Activated T-cell treated with anti-CD3 and anti-CD28 coated beads for 1 hour (primary cell): ENCODE data around the gene PRB2.
"Not testable (repeated sequence)": the region's sequence is repeated elsewhere in the genome, so short reads cannot be mapped to it uniquely, and the experiment has no call there.

Source experiments
- DNase-seq: peaks from one replicate; pipeline ENCODE4 v3.0.0-alpha.2; 2020; ENCODE audit warnings: low read depth

PRB2 gene

DNA sequence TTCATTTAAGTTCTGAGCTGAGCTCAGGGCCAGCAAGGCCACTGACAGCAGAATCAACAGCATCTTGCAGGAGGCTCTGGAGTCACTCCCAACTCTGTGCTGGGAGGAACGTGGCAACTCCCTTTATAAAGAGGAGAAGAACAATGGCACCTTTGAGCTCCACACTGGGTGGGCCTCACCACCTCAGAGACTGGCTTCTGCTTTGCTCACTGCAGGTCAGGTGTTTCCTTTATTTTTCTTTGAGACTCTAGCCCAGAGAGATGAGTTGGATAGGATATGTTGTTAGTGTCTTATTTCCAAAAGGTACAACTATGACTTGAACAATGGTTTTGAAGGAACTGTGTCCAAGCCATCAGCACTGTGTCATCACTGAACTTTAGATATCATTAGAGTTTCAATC, at the start of gene PRB2:
TSS of gene PRB2 (minus strand) at position 101 of the 400 bp plus-strand sequence. CDS start at position 63, 38 bp downstream.
- DNase-seq, result not testable (repeated sequence)

DNA sequence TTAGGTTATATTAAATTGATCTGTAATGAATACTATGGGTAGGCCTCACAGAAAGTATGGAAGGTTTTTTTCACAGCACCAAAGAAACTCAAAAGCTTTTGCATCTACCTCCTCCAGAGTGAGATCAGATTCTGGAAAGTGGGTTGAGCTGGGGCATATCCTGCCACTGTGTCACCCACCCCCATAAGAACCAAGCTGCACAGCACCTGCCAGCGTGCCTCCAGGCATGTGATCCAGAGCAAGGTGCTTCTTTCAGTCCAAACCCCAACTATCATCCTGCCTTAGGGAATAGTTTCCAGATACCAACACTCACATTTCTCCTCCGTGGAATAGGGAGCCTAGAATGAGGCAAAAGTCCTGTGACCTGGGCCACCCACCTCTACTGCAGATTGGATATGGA, 42.6 kb upstream of the PRB2 start:
- no peak for DNase-seq

DNA sequence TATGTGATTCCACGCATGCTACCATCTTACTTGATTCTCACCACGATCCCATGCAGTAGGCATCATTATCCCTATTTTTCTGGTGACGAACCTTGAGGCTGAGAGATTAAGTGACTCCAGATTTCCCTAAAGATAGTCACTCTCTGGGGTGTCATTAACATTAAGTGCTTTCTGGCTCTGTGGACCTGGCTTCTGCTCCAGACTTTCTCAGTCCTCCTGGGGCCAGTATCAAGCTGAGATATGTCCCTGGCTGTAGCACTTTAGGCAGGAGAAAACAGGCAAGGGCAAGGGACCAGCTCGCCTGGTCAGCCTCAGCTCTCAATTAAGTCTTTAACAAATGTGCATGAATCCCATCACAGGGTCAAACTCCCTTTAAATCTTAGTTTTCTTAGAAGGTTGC, 38.3 kb upstream of the PRB2 start:
- DNase-seq, result no peak

DNA sequence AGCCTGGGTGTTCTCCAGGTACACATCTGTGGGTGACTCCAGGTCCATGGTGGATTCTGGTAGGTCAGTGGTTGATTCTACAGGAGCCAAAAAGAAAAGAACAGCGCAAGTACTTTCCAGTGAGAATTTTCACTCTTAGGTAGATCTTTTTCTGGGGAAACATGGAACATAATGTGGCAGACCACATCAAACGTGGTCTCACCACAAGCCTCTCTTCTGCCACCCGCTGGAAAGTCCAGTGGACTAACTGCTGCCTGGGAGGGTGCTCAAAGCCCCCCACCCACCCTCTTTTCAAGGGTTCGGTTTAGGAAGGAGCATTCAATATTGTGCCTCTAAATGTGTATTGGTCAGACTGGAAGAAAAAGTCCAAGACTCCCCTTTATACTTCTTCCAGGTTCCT, 36.1 kb upstream of the PRB2 start:
- no peak for DNase-seq

DNA sequence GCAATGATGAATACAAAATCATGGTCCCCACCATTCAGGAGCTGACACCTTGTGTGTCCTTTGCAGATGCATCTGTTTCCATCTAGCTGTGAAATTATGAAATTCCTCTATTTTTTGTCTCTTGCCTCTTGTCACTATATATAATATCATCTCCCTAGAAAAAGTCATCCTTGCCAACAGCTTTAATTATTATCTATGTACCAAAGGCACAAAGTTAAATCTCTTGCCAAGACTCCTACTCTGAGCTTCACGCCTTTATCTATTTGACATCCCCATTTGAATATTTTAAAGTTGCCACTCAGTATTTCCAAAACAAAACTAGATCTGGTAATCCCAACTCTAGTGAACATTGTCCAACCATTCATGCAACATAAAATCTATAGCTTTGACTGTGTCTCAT, 32.0 kb upstream of the PRB2 start:
- no peak for DNase-seq

DNA sequence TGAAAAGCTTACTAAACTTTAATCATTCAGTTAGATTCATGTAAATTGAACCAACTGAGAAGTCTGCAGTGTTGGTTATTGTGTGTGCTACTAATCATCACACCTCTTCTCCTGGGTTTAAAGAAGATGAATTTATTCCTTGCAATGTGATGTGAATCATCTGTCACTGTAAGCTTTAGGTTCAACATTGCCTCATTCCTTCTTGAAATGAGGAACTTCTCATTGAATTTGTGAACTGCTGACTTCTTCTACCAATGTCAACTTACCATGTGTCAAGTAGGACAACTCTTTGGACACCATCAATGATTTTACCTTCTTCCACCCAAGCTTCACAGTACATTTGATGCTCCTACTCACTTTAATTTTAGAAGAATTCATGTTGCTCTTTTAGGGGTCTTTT, 17.4 kb upstream of the PRB2 start:
- no peak for DNase-seq

DNA sequence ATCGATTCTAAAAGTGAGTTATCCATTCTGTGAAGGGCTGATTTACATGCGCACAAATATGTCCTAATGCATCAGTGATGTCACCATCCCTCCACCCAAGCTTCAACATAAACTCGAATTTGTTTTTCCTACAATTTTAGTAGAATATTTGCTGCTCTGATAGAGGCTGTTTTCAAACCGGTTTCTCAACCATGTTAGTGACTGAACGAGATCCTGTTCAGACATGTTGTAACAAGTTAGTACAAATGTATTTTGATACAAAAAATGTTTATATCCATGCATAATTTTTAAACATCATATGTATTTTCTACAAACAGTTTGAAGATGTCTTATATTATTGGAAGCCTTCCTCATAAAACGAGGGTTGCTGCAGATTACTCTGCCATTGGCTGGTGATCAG, 12.7 kb upstream of the PRB2 start:
- DNase-seq, result no peak

DNA sequence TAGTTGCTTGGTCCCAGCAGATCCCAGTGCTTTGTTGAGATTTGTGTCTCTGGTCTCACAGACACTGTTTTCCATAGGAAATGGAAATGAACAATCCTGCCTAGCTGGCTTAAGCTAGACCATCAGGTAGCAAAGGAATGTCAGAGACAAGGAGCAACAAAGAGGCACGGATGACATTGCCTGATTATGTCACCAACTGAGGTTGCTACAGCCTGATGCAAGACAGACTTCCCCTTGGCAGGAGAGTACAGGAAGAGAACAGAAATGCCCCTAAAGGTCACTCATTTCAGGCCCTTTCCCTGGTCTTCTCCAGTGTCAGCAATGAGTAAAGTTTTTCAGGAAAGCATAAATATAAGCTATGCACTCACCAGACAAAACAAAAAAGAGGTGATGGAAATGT, 2.0 kb upstream of the PRB2 start:
- DNase-seq, result no peak

DNA sequence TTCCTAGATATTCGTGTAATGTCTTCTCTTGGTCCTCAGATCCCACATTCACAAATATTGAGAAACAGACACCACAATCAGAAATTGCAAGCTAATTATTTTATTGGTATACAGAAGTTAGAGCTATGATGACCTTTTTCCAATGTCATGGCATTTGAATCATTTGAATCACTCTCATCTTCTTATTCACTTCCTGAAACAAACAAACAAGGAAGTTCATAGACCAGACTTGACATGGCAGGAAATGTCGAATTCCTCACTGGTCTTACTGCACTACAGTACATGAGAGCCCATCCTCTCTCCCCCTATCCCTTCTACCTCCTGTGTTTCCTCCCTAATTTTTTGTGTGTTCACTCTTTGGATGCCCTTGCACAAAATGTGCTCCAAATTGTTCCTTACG, 3.9 kb downstream of the PRB2 start:
- not testable (repeated sequence) for DNase-seq

DNA sequence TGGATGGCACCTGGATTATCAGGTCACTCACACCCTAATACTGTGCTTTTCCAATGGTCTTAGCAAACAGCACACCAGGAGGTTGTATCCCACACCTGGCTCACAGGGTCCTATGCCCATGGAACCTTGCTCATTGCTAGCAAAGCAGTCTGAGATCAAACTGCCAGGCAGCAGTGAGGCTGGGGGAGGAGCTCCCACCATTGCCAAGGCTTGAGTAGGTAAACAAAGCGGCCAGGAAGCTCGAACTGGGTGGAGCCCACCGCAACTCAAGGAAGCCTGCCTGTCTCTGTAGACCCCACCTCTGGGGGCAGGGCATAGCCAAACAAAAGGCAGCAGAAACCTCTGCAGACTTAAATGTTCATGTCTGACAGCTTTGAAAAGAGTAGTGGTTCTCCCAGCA, 17.9 kb downstream of the PRB2 start:
- DNase-seq, result not testable (repeated sequence)

DNA sequence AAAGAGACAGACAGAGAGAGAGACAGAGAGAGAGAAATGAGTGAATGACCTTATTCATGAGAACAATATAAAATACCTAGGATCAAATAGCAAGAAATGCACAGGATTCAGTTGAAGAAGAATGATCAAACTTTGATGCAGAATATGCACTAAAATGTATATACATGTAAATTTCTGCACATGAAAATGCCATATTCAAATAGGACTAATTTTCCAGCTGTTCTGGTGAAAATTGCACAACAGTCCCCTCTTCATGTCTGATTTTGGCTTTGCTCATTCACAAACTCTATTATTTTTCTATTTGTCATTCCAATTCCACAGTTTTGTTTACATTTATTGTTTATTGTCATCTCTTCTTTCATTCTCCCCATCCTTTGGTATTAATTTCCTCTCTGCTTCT, 34.2 kb downstream of the PRB2 start:
- no peak for DNase-seq

DNA sequence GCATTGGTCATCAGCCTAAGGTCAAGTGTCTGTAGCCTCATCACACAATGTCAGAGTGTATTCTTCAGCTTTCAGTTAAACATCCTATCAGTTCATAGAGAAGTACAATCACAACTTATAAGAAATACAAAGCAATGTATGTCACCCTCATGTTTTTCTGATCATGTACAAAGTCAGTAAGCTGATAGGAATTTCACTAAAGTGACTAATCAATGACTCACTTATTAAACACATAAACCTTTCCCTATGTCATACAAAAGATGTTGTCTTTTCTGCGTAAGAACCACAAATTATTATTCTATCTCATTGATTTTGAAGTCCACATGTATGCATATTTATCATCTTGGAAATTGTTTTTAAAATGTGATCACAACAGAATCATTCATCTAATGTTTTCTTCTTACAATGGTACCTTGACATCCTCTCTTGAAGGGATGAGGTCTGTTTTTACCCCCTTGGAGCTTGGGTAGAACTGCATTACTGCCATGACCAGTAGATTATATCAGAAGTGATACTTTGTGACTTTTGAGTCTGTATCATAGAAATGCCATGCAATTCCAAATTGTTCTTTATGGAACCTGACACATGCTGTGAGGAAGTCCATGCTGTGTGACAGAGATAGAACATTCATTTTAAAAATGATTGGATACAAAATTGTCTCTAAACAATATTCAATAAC, 35.0 kb downstream of the PRB2 start:
- not testable (repeated sequence) for DNase-seq

DNA sequence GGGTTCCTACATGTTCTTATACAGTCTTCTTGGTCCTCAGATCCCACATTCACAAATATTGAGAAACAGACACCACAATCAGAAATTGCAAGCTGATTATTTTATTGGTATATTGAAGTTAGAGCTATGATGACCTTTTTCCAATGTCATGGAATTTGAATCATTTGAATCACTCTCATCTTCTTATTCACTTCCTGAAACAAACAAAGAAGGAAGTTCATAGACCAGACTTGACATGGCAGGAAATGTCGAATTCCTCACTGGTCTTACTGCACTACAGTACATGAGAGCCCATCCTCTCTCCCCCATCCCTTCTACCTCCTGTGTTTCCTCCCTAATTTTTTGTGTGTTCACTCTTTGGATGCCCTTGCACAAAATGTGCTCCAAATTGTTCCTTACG, 43.6 kb downstream of the PRB2 start:
- not testable (repeated sequence) for DNase-seq

DNA sequence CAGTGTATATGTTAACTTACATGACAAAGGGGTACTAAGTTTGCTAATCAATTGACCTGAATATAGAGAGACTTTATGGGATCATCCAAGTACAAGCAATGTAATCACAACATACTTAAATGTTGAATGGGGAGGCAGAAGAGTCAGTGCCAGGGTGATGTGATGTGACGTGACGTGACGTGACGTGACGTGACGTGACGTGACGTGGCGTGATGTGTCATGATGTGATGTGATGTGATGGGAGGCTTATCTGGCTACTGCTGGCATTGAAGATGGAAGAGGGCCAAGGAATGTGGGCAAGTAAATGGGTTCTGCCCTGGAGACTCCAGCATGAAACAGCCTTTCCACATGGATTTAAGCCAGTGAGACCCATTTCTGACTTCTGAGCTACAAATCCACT, 46.9 kb downstream of the PRB2 start:
- no peak for DNase-seq

DNA sequence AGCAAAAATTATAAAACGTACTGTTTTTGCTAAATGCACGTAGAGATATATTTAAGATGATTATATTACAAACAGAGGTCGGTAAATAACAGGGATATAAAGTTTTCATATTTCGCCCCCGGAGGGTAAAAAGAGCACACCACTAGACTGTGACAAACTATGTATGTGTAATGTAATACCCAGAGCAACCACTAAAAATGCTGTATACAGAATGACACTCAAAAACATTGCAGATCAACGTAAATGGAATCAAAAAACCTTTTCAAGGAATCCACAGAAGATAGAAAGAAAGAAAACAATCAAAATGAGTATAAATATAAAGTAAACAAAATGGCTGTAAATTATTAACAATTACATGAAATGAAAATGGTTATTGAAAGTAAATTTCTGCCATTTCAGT, 47.6 kb downstream of the PRB2 start:
- DNase-seq, result no peak

DNA sequence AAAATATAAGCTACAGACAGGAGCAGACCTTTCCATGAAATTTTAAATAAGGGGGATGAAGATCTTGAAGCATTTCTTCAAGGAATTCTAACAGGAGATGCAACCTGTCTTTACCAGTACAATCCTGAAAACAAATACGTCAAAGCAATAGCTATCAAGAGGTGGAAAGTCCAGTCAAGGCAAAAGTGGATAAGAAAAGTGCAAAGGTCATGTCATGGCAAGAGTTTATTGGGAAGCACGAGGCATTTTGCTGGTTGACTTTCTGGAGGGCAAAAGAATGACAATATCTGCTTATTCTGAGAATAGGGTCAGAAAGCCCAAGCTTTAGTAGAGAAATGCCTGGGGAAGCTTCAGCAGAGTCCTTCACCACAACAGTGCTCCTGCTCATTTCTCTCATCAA, 50.9 kb downstream of the PRB2 start:
- DNase-seq, result no peak
